ENCODE data around the gene ZCCHC14. TPM values are rescaled to one million over a fixed set of nuclear protein-coding genes. Genes with fewer than 3 reads are reported as not detected.

ZCCHC14 gene
- total and polyA plus RNA-seq, 2 of the 8 experiments (the other 6 are each of a cell fraction or from before 2014, with no cell fraction given) = 8.2 to 28.2 TPM

DNA sequence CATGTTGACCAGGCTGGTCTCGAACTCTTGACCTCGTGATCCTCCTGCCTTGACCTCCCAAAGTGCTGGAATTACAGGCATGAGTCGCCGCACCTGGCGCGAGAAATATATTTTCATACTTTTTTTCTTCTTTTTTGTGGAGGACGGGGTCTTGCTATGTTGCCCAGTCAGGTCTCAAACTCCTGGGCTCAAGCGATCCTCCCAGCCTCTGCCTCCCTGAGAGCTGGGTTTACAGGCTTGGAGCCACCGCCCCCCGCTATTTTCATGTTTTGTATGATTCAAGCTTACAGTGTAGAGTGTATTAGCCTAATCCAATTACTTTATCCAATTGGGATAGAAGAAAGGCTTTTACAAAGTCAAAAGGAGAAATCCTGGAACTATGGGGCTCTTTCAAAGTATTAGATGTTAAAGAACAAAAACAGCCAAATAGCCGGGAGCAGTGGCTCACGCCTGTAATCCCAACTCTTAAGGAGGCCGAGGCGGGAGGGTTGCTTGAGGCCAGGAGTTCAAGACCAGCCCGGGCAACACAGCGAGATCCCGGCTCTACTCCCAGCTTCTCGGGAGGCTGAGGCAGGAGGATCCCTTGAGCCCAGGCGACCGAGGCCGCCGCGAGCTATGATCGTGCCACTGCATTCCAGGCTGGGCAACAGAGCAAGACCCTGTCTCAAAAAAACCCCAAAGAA lies 102.0 kb downstream of the ZCCHC14 start (continued):
- TF ChIP-seq, protein P1, sequence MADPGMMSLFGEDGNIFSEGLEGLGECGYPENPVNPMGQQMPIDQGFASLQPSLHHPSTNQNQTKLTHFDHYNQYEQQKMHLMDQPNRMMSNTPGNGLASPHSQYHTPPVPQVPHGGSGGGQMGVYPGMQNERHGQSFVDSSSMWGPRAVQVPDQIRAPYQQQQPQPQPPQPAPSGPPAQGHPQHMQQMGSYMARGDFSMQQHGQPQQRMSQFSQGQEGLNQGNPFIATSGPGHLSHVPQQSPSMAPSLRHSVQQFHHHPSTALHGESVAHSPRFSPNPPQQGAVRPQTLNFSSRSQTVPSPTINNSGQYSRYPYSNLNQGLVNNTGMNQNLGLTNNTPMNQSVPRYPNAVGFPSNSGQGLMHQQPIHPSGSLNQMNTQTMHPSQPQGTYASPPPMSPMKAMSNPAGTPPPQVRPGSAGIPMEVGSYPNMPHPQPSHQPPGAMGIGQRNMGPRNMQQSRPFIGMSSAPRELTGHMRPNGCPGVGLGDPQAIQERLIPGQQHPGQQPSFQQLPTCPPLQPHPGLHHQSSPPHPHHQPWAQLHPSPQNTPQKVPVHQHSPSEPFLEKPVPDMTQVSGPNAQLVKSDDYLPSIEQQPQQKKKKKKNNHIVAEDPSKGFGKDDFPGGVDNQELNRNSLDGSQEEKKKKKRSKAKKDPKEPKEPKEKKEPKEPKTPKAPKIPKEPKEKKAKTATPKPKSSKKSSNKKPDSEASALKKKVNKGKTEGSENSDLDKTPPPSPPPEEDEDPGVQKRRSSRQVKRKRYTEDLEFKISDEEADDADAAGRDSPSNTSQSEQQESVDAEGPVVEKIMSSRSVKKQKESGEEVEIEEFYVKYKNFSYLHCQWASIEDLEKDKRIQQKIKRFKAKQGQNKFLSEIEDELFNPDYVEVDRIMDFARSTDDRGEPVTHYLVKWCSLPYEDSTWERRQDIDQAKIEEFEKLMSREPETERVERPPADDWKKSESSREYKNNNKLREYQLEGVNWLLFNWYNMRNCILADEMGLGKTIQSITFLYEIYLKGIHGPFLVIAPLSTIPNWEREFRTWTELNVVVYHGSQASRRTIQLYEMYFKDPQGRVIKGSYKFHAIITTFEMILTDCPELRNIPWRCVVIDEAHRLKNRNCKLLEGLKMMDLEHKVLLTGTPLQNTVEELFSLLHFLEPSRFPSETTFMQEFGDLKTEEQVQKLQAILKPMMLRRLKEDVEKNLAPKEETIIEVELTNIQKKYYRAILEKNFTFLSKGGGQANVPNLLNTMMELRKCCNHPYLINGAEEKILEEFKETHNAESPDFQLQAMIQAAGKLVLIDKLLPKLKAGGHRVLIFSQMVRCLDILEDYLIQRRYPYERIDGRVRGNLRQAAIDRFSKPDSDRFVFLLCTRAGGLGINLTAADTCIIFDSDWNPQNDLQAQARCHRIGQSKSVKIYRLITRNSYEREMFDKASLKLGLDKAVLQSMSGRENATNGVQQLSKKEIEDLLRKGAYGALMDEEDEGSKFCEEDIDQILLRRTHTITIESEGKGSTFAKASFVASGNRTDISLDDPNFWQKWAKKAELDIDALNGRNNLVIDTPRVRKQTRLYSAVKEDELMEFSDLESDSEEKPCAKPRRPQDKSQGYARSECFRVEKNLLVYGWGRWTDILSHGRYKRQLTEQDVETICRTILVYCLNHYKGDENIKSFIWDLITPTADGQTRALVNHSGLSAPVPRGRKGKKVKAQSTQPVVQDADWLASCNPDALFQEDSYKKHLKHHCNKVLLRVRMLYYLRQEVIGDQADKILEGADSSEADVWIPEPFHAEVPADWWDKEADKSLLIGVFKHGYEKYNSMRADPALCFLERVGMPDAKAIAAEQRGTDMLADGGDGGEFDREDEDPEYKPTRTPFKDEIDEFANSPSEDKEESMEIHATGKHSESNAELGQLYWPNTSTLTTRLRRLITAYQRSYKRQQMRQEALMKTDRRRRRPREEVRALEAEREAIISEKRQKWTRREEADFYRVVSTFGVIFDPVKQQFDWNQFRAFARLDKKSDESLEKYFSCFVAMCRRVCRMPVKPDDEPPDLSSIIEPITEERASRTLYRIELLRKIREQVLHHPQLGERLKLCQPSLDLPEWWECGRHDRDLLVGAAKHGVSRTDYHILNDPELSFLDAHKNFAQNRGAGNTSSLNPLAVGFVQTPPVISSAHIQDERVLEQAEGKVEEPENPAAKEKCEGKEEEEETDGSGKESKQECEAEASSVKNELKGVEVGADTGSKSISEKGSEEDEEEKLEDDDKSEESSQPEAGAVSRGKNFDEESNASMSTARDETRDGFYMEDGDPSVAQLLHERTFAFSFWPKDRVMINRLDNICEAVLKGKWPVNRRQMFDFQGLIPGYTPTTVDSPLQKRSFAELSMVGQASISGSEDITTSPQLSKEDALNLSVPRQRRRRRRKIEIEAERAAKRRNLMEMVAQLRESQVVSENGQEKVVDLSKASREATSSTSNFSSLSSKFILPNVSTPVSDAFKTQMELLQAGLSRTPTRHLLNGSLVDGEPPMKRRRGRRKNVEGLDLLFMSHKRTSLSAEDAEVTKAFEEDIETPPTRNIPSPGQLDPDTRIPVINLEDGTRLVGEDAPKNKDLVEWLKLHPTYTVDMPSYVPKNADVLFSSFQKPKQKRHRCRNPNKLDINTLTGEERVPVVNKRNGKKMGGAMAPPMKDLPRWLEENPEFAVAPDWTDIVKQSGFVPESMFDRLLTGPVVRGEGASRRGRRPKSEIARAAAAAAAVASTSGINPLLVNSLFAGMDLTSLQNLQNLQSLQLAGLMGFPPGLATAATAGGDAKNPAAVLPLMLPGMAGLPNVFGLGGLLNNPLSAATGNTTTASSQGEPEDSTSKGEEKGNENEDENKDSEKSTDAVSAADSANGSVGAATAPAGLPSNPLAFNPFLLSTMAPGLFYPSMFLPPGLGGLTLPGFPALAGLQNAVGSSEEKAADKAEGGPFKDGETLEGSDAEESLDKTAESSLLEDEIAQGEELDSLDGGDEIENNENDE (IDR thresholded peaks at IDR 0.05; ENCODE audit: insufficient replicate concordance, low read length) = no peak
- TF ChIP-seq ATF2 (IDR thresholded peaks at IDR 0.05; ENCODE audit: low read length) (no peak), GTF2F1 (IDR thresholded peaks at IDR 0.05; ENCODE audit: borderline replicate concordance, low read depth, low read length) (no peak), BRCA1 (IDR thresholded peaks at IDR 0.05; ENCODE audit: low read depth, low read length) (no peak), GABPA (IDR thresholded peaks at IDR 0.05; ENCODE audit: borderline replicate concordance, insufficient read depth, low read length) (no peak)
